ENCODE data around the gene JOSD2.
"Not testable (repeated sequence)": the region's sequence is repeated elsewhere in the genome, so short reads cannot be mapped to it uniquely, and the experiment has no call there.

JOSD2 gene

DNA sequence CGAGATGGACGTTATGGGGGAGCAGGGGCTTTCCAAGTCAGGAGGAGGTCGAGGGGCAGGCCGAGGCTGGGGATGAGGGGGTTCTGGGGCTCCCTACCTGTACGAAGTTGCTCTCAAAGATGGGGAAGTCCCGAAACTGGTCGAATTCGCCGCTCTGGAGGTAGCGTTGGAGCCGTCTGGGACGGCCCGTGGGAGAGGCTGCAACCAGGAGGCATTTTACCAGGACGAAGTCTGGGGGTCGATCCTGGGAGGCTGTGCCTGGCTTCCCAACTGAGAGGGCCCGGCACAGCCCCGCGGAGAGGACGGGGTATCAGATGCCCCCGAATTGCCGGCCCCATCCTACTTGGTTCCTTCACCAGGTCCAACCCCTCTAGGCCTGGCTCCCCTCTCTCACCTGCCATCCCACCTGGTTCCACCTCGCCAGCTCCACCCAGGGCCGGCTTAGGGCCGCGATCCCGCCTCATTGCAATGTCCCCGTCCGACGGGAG is 35.2 kb downstream of the JOSD2 start:
- no peak for DNase-seq (ENCODE audit: low read depth)

DNA sequence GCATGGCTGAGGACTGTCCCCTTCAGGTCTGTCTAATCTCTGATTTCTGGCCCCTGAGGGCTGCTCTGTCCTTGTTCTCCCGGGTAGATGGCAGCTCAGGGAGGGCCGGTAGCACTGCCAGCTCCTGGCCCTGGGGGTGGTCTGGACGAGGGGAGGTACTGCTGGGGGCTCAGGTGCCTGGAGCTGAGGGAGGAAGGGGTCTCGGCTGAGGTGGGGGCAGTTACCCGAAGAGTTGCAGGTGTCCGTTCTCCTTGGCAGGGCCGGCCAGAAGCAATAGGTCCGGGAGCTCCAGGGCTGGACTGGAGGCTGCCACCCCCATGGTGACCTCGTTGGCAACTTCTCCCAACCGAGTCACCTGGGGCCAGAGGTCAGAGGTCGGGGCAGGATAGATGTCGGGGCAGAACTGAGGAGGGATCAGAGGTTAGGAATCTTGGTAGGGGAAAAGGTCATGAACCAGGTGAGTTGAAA is 35.9 kb downstream of the JOSD2 start:
- DNase-seq (ENCODE audit: low read depth) = no peak

DNA sequence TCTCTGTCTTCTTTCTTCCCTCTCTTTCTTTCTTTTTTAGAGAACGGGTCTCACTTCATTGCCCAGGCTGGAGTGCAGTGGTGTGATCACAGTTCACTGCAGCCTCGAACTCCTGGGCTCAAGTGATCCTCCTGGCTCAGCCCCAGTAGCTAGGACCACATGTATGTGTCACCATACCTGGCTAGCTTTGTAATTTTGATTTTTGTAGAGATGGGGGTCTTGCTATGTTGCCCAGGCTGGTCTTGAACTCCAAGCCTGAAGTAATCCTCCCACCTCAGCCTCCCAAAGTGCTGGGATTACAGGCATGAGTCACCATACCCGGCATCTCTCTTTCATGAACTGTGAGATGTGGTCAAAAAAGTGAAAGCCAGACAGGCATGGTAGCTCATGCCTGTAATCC is 37.7 kb downstream of the JOSD2 start:
- not testable (repeated sequence) for DNase-seq (ENCODE audit: low read depth)

- DNase-seq (ENCODE audit: low read depth) = no peak
These were observed 42.2 kb downstream of the JOSD2 start for GRCh38 chr19:50468818-50469217.

DNA sequence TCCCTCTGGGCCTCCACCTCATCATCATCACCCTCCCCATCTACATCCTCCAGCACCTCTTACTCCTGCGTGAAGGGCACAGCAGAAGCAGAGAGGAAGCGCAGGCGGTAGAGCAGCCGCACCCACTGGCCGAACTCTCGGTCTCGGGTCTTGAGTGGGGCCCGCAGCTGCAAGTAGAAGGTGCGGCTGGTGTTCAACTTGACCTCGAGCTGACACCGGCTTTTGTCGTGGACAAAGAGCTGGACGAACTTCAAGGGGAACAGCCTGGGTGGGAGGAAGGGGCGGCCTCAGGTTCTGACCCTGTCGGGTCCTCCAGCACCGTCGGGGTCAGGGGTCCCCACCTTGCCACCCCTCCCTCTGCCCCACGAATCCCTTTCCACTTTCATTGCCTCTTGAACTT is 43.4 kb downstream of the JOSD2 start:
- DNase-seq (ENCODE audit: low read depth) = no peak

DNA sequence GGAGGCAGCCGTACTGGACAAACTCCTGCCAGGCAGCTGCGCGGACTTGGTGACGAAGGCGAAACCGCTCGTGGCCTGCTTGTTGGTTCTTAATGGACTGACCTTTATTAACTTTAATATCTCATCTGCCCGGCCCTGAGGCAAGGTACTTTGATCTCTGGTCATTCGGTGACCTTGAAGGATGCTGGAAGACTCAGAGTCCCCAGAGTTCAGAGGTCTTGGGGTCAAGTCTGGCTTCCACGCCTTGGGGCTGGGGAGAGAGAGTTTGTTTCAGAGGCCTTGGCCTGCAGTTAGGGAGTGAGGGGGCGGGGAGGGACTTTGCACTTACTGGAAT is 44.3 kb downstream of the JOSD2 start:
- DNase-seq (ENCODE audit: low read depth) = no peak

DNA sequence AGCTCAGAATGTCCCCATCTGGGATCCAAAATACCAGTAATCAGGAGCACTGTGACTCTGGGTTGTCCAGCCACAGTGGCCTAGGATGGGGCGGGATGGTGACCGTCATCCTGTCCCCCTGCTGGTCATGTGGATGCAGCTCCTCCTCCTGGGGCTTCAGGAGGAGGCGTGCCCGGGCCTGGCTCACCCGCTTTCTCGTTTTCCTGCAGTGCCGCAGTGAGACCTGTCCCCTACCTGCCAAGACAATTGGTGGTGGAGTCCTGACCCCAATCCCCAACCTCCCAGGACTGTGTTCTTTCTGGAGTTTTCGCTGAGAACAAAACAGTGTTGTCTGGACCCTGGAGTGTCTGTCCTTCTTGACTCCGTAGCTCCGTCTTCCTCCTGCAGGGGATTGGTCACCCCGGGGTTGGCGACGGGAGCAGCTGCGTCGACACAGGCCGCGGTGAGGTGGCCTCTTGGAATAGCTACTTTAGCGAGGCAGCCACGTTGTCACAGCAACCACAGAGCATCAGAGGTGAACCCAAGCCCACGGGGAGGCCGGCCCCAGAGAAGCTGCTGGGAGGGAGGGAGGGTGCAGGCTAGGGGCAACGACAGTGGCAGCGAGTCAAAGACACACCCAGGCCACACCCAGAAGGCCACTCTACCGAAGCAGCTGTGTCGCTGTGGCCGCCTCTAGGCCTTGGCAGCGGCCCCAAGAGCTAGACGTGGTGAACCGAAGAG is 44.8 kb downstream of the JOSD2 start:
- DNase-seq (ENCODE audit: low read depth) = no peak

- no peak for DNase-seq (ENCODE audit: low read depth)
These were observed 46.0 kb downstream of the JOSD2 start for GRCh38 chr19:50465000-50465399.

DNA sequence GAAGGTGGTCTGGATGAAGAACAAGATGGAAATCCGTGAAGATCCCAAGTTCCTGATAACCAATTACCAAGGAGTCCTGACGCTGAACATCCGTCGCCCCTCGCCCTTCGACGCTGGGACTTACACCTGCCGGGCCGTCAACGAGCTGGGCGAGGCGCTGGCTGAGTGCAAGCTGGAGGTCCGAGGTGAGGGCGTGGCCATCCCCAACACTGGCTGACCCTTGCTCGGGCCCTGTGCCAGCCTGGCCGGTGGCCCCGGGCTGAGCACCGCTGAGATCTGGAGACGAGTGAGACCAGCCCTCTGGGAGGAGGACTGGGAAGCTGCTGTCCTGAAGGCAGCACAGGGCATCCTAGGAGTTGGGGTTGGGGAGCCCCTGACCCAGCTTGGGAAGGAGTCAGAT is 46.6 kb downstream of the JOSD2 start:
- no peak for DNase-seq (ENCODE audit: low read depth)

- no peak for DNase-seq (ENCODE audit: low read depth)
These were observed 48.0 kb downstream of the JOSD2 start for GRCh38 chr19:50462970-50463369.

DNA sequence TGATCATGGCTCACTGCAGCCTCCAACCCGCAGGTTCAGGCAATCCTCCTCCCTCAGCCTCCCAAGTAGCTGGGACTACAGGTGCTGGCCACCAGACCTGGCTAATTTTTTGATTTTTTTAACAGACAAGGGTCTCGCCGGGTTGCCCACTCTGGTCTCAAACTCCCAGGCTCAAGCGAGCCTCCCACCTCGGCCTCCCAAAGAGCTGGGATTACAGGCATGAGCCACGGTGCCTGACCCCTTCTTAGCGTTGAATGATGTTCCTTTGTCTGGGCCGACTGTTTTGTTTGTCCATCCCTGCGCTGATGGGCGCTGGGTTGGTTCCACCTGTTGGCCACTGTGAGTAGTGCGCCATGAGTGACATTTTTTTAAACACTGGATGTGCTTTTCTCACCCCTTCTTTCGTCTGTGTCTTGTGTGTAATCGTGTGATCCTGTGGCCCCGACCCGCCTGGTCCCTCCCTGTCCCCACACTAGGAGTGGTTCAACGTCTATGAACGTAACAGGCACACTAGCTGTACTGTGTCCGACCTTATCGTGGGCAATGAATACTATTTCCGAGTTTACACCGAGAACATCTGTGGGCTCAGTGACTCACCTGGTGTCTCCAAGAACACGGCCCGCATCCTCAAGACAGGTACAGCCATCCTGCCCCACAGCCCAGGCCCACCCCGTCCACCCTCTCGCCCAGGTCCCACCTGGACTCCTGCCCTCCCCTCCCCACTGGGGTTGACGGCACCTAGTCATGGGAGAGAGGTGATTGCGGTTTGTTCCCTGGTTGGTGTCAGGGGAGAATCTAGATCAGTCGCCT is 49.7 kb downstream of the JOSD2 start:
- peak; percentile 30 for DNase-seq (ENCODE audit: low read depth)

GRCh38 chr19:50460161-50460765 is 50.7 kb downstream of the JOSD2 start:
- no peak for DNase-seq (ENCODE audit: low read depth)

DNA sequence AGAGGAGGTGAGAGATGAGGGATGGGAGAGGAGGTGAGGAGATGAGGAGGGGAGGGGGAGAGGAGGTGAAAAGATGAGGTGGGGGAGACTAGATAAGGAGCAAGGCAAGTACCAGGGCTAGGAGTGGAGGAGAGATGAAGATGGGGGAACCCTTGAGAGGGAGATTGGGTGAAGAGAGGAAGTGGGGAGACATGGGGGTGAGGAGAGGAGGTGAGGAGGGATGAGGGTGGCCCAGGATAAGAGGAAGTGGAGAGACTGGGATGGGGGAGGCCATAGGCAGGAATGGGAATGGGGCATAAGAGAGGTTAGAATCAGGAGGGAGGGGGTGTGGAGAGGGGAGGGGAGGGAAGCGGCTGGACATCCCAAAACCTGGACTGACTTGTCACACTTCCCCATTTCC is 51.4 kb downstream of the JOSD2 start:
- DNase-seq (ENCODE audit: low read depth) = no peak

GRCh38 chr19:50459067-50459456 is 51.9 kb downstream of the JOSD2 start:
- no peak for DNase-seq (ENCODE audit: low read depth)

- no peak for DNase-seq (ENCODE audit: low read depth)
These were observed 52.5 kb downstream of the JOSD2 start for GRCh38 chr19:50458396-50459066.

DNA sequence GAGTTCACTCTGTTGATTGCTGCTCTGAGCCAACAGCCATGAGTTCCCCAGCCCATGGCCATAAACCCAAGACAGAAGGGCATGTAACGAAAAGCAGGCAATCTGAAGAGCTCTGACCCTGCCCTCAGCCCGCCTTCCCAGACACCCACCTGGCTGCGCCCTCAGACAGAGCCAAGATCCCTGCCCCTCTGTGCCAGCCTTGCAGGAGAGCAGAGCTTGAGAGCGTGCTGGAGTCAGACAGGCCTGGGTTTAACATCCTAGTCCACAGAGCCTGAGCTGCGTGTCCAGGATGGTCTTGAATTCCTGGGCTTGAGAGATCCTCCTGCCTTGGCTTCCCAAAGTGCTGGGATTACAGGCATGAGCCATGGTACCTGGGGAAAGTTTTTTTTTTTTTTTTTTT is 53.7 kb downstream of the JOSD2 start:
- DNase-seq (ENCODE audit: low read depth) = no peak

All from stimulated activated CD4-positive, alpha-beta T cell treated with anti-CD3 and anti-CD28 coated beads, Interleukin-2, amount 100 ng/mL, for 4 hours (primary cell).